IPS DF 6.9 (cell line): ENCODE results near the gene RPL39L.

Source experiments
- DNase-seq: peaks from one replicate; pipeline ENCODE4 v3.0.0-alpha.2; 2013; ENCODE audit warnings: low read depth, low spot score
- H3K27ac ChIP-seq: one replicate; pipeline ENCODE4 v1.5.1; 2013; ENCODE audit warnings: low read length, control low read depth
- H3K27me3 ChIP-seq: 2 replicates; pipeline ENCODE4 v1.6.1; 2013; ENCODE audit warnings: mild to moderate bottlenecking, low read length; ENCODE audit not compliant: control insufficient read depth, insufficient read depth
- H3K36me3 ChIP-seq: 2 replicates; pipeline ENCODE4 v1.6.1; 2013; ENCODE audit warnings: low read length; ENCODE audit not compliant: control insufficient read depth, insufficient read depth
- H3K4me1 ChIP-seq: 2 replicates; pipeline ENCODE4 v1.6.1; 2013; ENCODE audit warnings: low read length; ENCODE audit not compliant: control insufficient read depth, insufficient read depth
- H3K4me3 ChIP-seq: 2 replicates; pipeline ENCODE4 v1.5.1; 2013; ENCODE audit warnings: mild to moderate bottlenecking, low read length
- H3K9me3 ChIP-seq: 2 replicates; pipeline ENCODE4 v1.6.1; 2013; ENCODE audit warnings: low read length, inconsistent platforms; ENCODE audit not compliant: control insufficient read depth, insufficient read depth
- WGBS: extraction: QIAGEN DNeasy Blood & Tissue Kit; methylation state at CpG from one replicate; pipeline ENCODE4 v1.1.7; 2013; ENCODE audit warnings: mixed read lengths, missing lambda C conversion rate; ENCODE audit not compliant: insufficient read length, insufficient coverage; 5-methylcytosine and 5-hydroxymethylcytosine counted together

The RPL39L gene

GRCh38 chr3:187101184-187102072 lies 37.9 kb downstream of the RPL39L start:
- Histone ChIP-seq H3K9me3 (no peaks in the 10 kb centered on the region), H3K36me3 (no peaks in the 10 kb centered on the region), H3K4me1 (peaks cover 4% of the 10 kb centered on the region; the same call in 1 of the 2 replicates), H3K4me3 (no peak overlapping the region), H3K27me3 (no peaks in the 10 kb centered on the region), H3K27ac (no peak overlapping the region)
- no CpG with 5 or more reads among the region's 9 CpGs for WGBS
- DNase-seq: no peak

- Histone ChIP-seq H3K27me3 (no peaks in the 10 kb centered on the region), H3K27ac (no peak overlapping the region), H3K4me3 (no peak overlapping the region), H3K4me1 (0 out of 2 replicates have a peak, but pooled peaks cover 1% of the 10 kb centered on the region), H3K36me3 (no peaks in the 10 kb centered on the region), H3K9me3 (0 out of 2 replicates have a peak, but pooled peaks cover 1% of the 10 kb centered on the region)
- no CpG with 5 or more reads among the region's 2 CpGs for WGBS
- no peak for DNase-seq
Measured at GRCh38 chr3:187098923-187099512, 40.3 kb downstream of the RPL39L start.

- H3K4me1 ChIP-seq: no peaks in the 10 kb centered on the region
- no peaks in the 10 kb centered on the region for H3K36me3 ChIP-seq
- no peaks in the 10 kb centered on the region for H3K27me3 ChIP-seq
- H3K9me3 ChIP-seq: 0 out of 2 replicates have a peak, but pooled peaks cover 1% of the 10 kb centered on the region
- WGBS: no CpG with 5 or more reads among the region's 1 CpG
- no peak overlapping the region for H3K4me3 ChIP-seq
- H3K27ac ChIP-seq: no peak overlapping the region
- no peak for DNase-seq
Measured at GRCh38 chr3:187093320-187093719, 46.0 kb downstream of the RPL39L start.

- DNase-seq: no peak
- WGBS: no CpG with 5 or more reads among the region's 1 CpG
- H3K4me1 ChIP-seq: 0 out of 2 replicates have a peak, but pooled peaks cover 2% of the 10 kb centered on the region
- no peaks in the 10 kb centered on the region for H3K36me3 ChIP-seq
- H3K27ac ChIP-seq: no peak overlapping the region
- no peaks in the 10 kb centered on the region for H3K27me3 ChIP-seq
- no peak overlapping the region for H3K4me3 ChIP-seq
- H3K9me3 ChIP-seq: no peaks in the 10 kb centered on the region
Measured at GRCh38 chr3:187088701-187089100, 50.6 kb downstream of the RPL39L start.

- no peak for DNase-seq
- no CpG with 5 or more reads among the region's 3 CpGs for WGBS
- H3K36me3 ChIP-seq: no peaks in the 10 kb centered on the region
Measured at GRCh38 chr3:187086831-187087230, 52.5 kb downstream of the RPL39L start.

GRCh38 chr3:187085933-187086332 lies 53.4 kb downstream of the RPL39L start:
- whole genome bisulfite sequencing: no CpG with 5 or more reads among the region's 1 CpG
- no peak for DNase-seq
- H3K36me3 ChIP-seq: no peaks in the 10 kb centered on the region
- H3K4me3 ChIP-seq: no peak overlapping the region
- H3K4me1 ChIP-seq: 0 out of 2 replicates have a peak, but pooled peaks cover 2% of the 10 kb centered on the region
- H3K27ac ChIP-seq: no peak overlapping the region
- no peaks in the 10 kb centered on the region for H3K27me3 ChIP-seq
- H3K9me3 ChIP-seq: no peaks in the 10 kb centered on the region

More at GRCh38 chr3:187086831-187087230, 52.5 kb downstream of the RPL39L start:
- H3K4me1 ChIP-seq: 0 out of 2 replicates have a peak, but pooled peaks cover 2% of the 10 kb centered on the region
- no peak overlapping the region for H3K27ac ChIP-seq
- no peak overlapping the region for H3K4me3 ChIP-seq
- no peaks in the 10 kb centered on the region for H3K27me3 ChIP-seq
- no peaks in the 10 kb centered on the region for H3K9me3 ChIP-seq

GRCh38 chr3:187085021-187085666 lies 54.2 kb downstream of the RPL39L start:
- Histone ChIP-seq H3K27me3 (no peaks in the 10 kb centered on the region), H3K27ac (no peak overlapping the region), H3K9me3 (no peaks in the 10 kb centered on the region), H3K4me3 (no peak overlapping the region), H3K4me1 (0 out of 2 replicates have a peak, but pooled peaks cover 2% of the 10 kb centered on the region), H3K36me3 (no peaks in the 10 kb centered on the region)
- WGBS: no CpG with 5 or more reads among the region's 5 CpGs
- no peak for DNase-seq

- Histone ChIP-seq H3K27me3 (no peaks in the 10 kb centered on the region), H3K36me3 (no peaks in the 10 kb centered on the region), H3K4me1 (0 out of 2 replicates have a peak, but pooled peaks cover 2% of the 10 kb centered on the region), H3K4me3 (no peak overlapping the region), H3K27ac (no peak overlapping the region), H3K9me3 (no peaks in the 10 kb centered on the region)
- WGBS: no CpG with 5 or more reads among the region's 2 CpGs
- no peak for DNase-seq
Measured at GRCh38 chr3:187084580-187084979, 54.7 kb downstream of the RPL39L start.

GRCh38 chr3:187084126-187084525 lies 55.2 kb downstream of the RPL39L start:
- H3K27ac ChIP-seq: no peak overlapping the region
- peaks cover 4% of the 10 kb centered on the region; the same call in 1 of the 2 replicates for H3K4me1 ChIP-seq
- H3K27me3 ChIP-seq: no peaks in the 10 kb centered on the region
- WGBS: no CpG with 5 or more reads among the region's 5 CpGs
- no peak overlapping the region for H3K4me3 ChIP-seq
- H3K9me3 ChIP-seq: no peaks in the 10 kb centered on the region
- DNase-seq: no peak
- no peaks in the 10 kb centered on the region for H3K36me3 ChIP-seq

GRCh38 chr3:187082758-187083375 lies 56.4 kb downstream of the RPL39L start:
- no peak overlapping the region for H3K4me3 ChIP-seq
- DNase-seq: no peak
- H3K27ac ChIP-seq: no peak overlapping the region
- H3K9me3 ChIP-seq: no peaks in the 10 kb centered on the region
- peaks cover 4% of the 10 kb centered on the region; the same call in 1 of the 2 replicates for H3K4me1 ChIP-seq
- no peaks in the 10 kb centered on the region for H3K36me3 ChIP-seq
- no CpG with 5 or more reads among the region's 6 CpGs for WGBS
- H3K27me3 ChIP-seq: no peaks in the 10 kb centered on the region
